Endothelial cell of umbilical vein (primary cell): ENCODE measurements around the gene JAZF1. TPM values are rescaled to one million over a fixed set of nuclear protein-coding genes. Genes with fewer than 3 reads are reported as not detected.

Experiments used
- BruUV-seq: library from RNA; stranded (reverse); fragments of 400-500 nt; replicated peaks from 2 replicates; lab custom pipeline; 2021; lab: Mats Ljungman, UMichigan
- CTCF ChIA-PET: fragments of 300-600, 350-600 bp; sonication (Branson Sonifier 250); formaldehyde crosslinking; loops from one replicate; lab custom pipeline; 2021; ENCODE audit warnings: antibody characterized with exemption, inconsistent platforms; lab: Charles Lee
- POLR2A ChIA-PET: fragments of 300-600, 350-600 bp; sonication (Branson Sonifier 250); formaldehyde crosslinking; loops from one replicate; lab custom pipeline; 2021; ENCODE audit warnings: antibody characterized with exemption, inconsistent platforms; lab: Charles Lee
- DNase-seq: peaks from one replicate; pipeline ENCODE4 v3.0.0-alpha.2; 2011; ENCODE audit warnings: low read depth, low spot score
- FAIRE-seq: peaks from 2 replicates; lab custom pipeline; 2011; peaks lifted over from hg19 to GRCh38; lab: Jason Lieb, UNC
- H2AFZ ChIP-seq: 2 replicates; pipeline ENCODE4 v1.6.0; 2012; ENCODE audit warnings: low read depth, low read length, control low read depth, inconsistent platforms
- H3K27ac ChIP-seq: 2 replicates; pipeline ENCODE4 v1.5.1; 2011; ENCODE audit warnings: low read depth, mild to moderate bottlenecking, control low read depth, low read length, moderate library complexity; ENCODE audit not compliant: insufficient read depth
- H3K27me3 ChIP-seq, 2 experiments: 2 replicates each; pipeline versions ENCODE4 v1.6.0 to v1.6.1; 2011; ENCODE audit warnings: low read length in 2 of 2, mixed read lengths in 1 of 2; ENCODE audit not compliant: control insufficient read depth in 2 of 2, insufficient read depth in 2 of 2
- H3K36me3 ChIP-seq, 2 experiments: 2 replicates in 1 of 2; 3 replicates in 1 of 2; pipeline ENCODE4 v1.5.1; 2011; ENCODE audit warnings: low read length in 2 of 2, mild to moderate bottlenecking in 1 of 2, moderate library complexity in 1 of 2; ENCODE audit not compliant: control insufficient read depth in 2 of 2, insufficient read depth in 2 of 2; ENCODE audit errors: extremely low read depth in 1 of 2
- H3K4me1 ChIP-seq: 3 replicates; pipeline ENCODE4 v1.5.1; 2011; ENCODE audit warnings: mild to moderate bottlenecking, low read length; ENCODE audit not compliant: control insufficient read depth, insufficient read depth; ENCODE audit errors: extremely low read depth
- H3K4me2 ChIP-seq: 2 replicates; pipeline ENCODE4 v1.6.1; 2011; ENCODE audit warnings: low read length, control low read depth, mixed read lengths; ENCODE audit not compliant: insufficient read depth
- H3K4me3 ChIP-seq, 3 experiments: fragments of 200-600 bp in 1 of 3; sonication (generic), shearing (Covaris generic) in 1 of 3; replicated peaks in 1 of 3; 2 replicates each; pipeline ENCODE4 v1.5.1; 2011 to 2016; ENCODE audit warnings: control low read depth in 3 of 3, low read length in 3 of 3, mild to moderate bottlenecking in 2 of 3, inconsistent platforms in 1 of 3, low read depth in 1 of 3, moderate library complexity in 1 of 3; ENCODE audit not compliant: insufficient read depth in 1 of 3
- H3K79me2 ChIP-seq: 2 replicates; pipeline ENCODE4 v1.6.0; 2012; ENCODE audit warnings: low read length, inconsistent platforms; ENCODE audit not compliant: control insufficient read depth, insufficient read depth
- H3K9ac ChIP-seq: replicated peaks from 2 replicates; pipeline ENCODE3; 2011; ENCODE audit warnings: low read length, control low read depth; ENCODE audit not compliant: insufficient read depth; ENCODE audit errors: extremely low read depth
- H3K9me1 ChIP-seq: replicated peaks from 3 replicates; pipeline ENCODE4 v1.6.0; 2011; ENCODE audit warnings: mild to moderate bottlenecking, low read length; ENCODE audit not compliant: control insufficient read depth, insufficient read depth; ENCODE audit errors: extremely low read depth
- H3K9me3 ChIP-seq: replicated peaks from 2 replicates; pipeline ENCODE4 v1.5.1; 2012; ENCODE audit warnings: low read length, inconsistent platforms; ENCODE audit not compliant: control insufficient read depth, insufficient read depth
- H4K20me1 ChIP-seq: replicated peaks from 2 replicates; pipeline ENCODE3; 2011; ENCODE audit warnings: mild to moderate bottlenecking, low read length; ENCODE audit not compliant: control insufficient read depth, insufficient read depth; ENCODE audit errors: extremely low read depth
- FOS ChIP-seq: IDR thresholded peaks from 2 replicates; pipeline ENCODE4 v1.6.1; 2011; ENCODE audit warnings: mild to moderate bottlenecking, low read length, moderate library complexity, borderline replicate concordance; ENCODE audit not compliant: insufficient read depth
- GATA2 ChIP-seq: IDR thresholded peaks from 2 replicates; pipeline ENCODE4 v1.7.0; 2011; ENCODE audit warnings: low read depth, mild to moderate bottlenecking, moderate library complexity, mixed read lengths, low read length; ENCODE audit not compliant: insufficient read length, insufficient read depth
- JUN ChIP-seq: IDR thresholded peaks from 2 replicates; pipeline ENCODE4 v1.6.1; 2011; ENCODE audit warnings: borderline replicate concordance, low read depth; ENCODE audit not compliant: insufficient read length, insufficient read depth
- MYC ChIP-seq: IDR thresholded peaks from one replicate; pipeline ENCODE4 v1.6.1; 2011; ENCODE audit warnings: mild to moderate bottlenecking, low read depth, low read length
- POLR2AphosphoS5 ChIP-seq: IDR thresholded peaks from 2 replicates; pipeline ENCODE4 v1.6.1; 2012; ENCODE audit warnings: low read depth, mild to moderate bottlenecking, control low read depth, low read length, moderate library complexity; ENCODE audit not compliant: insufficient read depth
- dilution Hi-C: fragments of 300-500 bp; cut with MboI; formaldehyde crosslinking; loops from one replicate; pipeline ENCODE4 v1.15.0; 2019; ENCODE audit warnings: low sequenced_read_pairs; ENCODE audit not compliant: extremely low pct_ligation_motif_present
- intact Hi-C: fragments of 100-400 bp; cut with micrococcal nuclease; formaldehyde crosslinking; loops from one replicate; pipeline ENCODE4 v1.10.0; 2022
- polyA plus RNA-seq, 4 experiments: library from polyadenylated mRNA; depleted of rRNA in 3 of 4; stranded (reverse) in 3 of 4; unstranded in 1 of 4; fragments of >200 nt; gene quantifications; 2 replicates each; pipeline versions ENCODE4 v1.2.1 to v1.2.3, GENCODE V29; 2011 to 2012; ENCODE audit warnings: missing spikeins in 1 of 4
- total RNA-seq: library from RNA; stranded (reverse); gene quantifications from 2 replicates; pipeline ENCODE4 v1.2.3, GENCODE V29; 2021
- TF ChIP-seq, protein P1 (sequence below), 2 donors: IDR thresholded peaks; 1 replicate in 1 of 2; 2 replicates in 1 of 2; pipeline ENCODE4 v1.5.1; 2011; ENCODE audit warnings: low read length in 2 of 2, mild to moderate bottlenecking in 2 of 2, moderate library complexity in 2 of 2, control low read depth in 1 of 2, inconsistent platforms in 1 of 2, low read depth in 1 of 2; ENCODE audit not compliant: insufficient read depth in 1 of 2; ENCODE audit errors: extremely low read depth in 1 of 2
- TF ChIP-seq, protein P2 (sequence below): IDR thresholded peaks from 2 replicates; pipeline ENCODE4 v1.6.1; 2011; ENCODE audit not compliant: insufficient read depth, insufficient read length

Gene JAZF1
- total and polyA plus RNA-seq, 2 donors (not counting 3 experiments of a cell fraction or from before 2014, with no cell fraction given): 2.5 to 16.9 TPM

DNA sequence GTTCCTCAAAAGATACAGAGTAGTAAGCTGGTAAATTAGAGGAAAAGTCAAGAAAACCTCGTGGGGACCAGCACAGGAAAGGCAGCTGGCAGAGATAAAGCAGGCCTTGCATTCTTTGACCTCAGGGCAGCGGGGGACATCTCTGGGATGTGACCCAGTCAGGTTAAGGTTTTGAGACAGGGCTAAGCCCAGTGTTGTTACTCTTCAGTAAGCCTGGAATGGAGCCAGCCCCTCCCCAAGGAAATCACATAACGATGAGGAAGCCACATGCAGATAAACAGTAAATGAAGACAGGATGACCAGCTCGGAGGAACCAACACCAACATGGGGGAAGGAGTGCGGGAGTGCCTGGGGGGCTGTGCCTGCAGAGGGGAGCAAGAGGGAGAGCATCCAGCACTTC is 99.6 kb downstream of the JAZF1 start:
- peak overlapping the region; percentile 17 for H3K4me2 ChIP-seq
- BruUV-seq: no TSS peak
- TF ChIP-seq FOS (no peak), POLR2AphosphoS5 (no peak), MYC (no peak), JUN (no peak)
- DNase-seq: peak; percentile 12
- ChIA-PET CTCF (interaction anchor here (1.0 to 5.3 kb wide), 6 partner anchors 12 to 885 kb away, joined by 3 to 78 read pairs (median 36); no protein-coding TSS in a partner anchor), POLR2A (no interaction called here)
- H3K27ac ChIP-seq: no peak overlapping the region
- H3K9ac ChIP-seq: no peak overlapping the region
- no peak overlapping the region for H3K4me3 ChIP-seq
- intact Hi-C loops (no loop called here), dilution Hi-C loops (no loop called here)
- H3K4me1 ChIP-seq: peaks cover 7% of the 10 kb centered on the region
- no peaks in the 10 kb centered on the region for H3K9me3 ChIP-seq
- H3K79me2 ChIP-seq: peaks cover under 1% of the 10 kb centered on the region
- H3K9me1 ChIP-seq: no peaks in the 10 kb centered on the region
- H4K20me1 ChIP-seq: peaks cover 6% of the 10 kb centered on the region
- FAIRE-seq: no peak
- H2AFZ ChIP-seq: no peak overlapping the region
- H3K27me3 ChIP-seq: no peaks in the 10 kb centered on the region
- no peaks in the 10 kb centered on the region for H3K36me3 ChIP-seq

DNA sequence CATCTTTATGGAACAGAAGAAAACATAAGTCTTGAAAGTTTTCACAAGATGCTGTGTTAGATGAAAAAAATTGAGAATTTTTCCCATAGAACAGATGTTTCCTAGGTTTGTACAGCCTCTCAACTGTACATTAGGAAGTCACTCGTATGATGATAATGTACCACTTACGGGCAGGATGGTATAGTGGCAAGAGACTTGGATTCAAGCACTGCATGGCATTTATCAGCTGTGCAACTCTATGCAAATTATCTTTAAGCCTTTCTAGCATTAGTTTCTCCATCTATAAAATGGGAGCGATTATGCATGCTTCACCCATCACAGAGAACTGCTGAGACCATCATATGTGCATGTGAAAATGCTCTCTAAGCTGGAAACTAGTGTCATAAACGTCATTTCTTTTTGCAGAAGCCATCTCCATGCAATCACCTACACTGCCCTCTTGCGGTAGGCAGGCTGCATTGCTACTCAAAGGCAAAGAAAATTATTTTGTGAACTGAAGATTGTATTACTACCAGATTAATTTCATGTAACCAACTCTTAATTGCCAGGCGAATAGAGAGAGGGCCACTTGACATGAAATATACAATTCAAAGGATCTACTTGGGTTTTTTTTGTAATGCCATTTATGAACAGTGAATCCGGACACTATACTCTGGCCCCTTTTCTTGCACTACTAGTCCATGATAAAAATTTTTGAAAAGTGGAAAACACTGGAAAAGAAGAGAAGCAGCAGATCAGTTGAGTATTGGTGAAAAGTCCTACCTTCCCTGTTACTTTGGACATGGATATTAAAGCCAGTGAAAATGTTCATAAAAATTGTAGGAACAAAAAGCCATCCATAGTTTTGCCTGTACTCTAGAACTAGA is 102.3 kb downstream of the JAZF1 start:
- Histone ChIP-seq H3K79me2 (peaks cover 3% of the 10 kb centered on the region), H3K27ac (no peak overlapping the region), H3K9me3 (no peaks in the 10 kb centered on the region), H3K27me3 (no peaks in the 10 kb centered on the region), H3K4me2 (no peak overlapping the region), H3K4me1 (peaks cover 7% of the 10 kb centered on the region), H3K4me3 (no peak overlapping the region), H3K9ac (no peak overlapping the region), H4K20me1 (peaks cover 8% of the 10 kb centered on the region), H3K9me1 (no peaks in the 10 kb centered on the region), H2AFZ (no peak overlapping the region), H3K36me3 (no peaks in the 10 kb centered on the region)
- ChIA-PET CTCF (interaction anchor here (0.6 to 5.3 kb wide), 38 partner anchors 9 to 1034 kb away, joined by 3 to 78 read pairs (median 4); no protein-coding TSS in a partner anchor), POLR2A (no interaction called here)
- intact Hi-C loops (loop anchor here (1.0 to 5.0 kb wide), 4 partner anchors 16 to 882 kb away; no protein-coding TSS in a partner anchor), dilution Hi-C loops (no loop called here)
- DNase-seq: peak; percentile 49
- FAIRE-seq: peak; percentile 93
- no TSS peak for BruUV-seq
- TF ChIP-seq GATA2 (no peak), MYC (no peak), JUN (no peak), POLR2AphosphoS5 (no peak)
- TF ChIP-seq, protein P1, sequence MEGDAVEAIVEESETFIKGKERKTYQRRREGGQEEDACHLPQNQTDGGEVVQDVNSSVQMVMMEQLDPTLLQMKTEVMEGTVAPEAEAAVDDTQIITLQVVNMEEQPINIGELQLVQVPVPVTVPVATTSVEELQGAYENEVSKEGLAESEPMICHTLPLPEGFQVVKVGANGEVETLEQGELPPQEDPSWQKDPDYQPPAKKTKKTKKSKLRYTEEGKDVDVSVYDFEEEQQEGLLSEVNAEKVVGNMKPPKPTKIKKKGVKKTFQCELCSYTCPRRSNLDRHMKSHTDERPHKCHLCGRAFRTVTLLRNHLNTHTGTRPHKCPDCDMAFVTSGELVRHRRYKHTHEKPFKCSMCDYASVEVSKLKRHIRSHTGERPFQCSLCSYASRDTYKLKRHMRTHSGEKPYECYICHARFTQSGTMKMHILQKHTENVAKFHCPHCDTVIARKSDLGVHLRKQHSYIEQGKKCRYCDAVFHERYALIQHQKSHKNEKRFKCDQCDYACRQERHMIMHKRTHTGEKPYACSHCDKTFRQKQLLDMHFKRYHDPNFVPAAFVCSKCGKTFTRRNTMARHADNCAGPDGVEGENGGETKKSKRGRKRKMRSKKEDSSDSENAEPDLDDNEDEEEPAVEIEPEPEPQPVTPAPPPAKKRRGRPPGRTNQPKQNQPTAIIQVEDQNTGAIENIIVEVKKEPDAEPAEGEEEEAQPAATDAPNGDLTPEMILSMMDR (IDR thresholded peaks at IDR 0.05; ENCODE audit: extremely low read depth in 1 of 2, insufficient read depth in 1 of 2, low read depth in 1 of 2, low read length in 2 of 2): peak; percentile 90 to 98
- TF ChIP-seq, protein P2, sequence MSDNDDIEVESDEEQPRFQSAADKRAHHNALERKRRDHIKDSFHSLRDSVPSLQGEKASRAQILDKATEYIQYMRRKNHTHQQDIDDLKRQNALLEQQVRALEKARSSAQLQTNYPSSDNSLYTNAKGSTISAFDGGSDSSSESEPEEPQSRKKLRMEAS: no peak
